HEK293 (cell line): ENCODE measurements around the gene STAT3.

Source experiments
- KLF9 ChIP-seq: fragments of 450-650 bp; formaldehyde crosslinking; IDR thresholded peaks from 2 replicates; pipeline ENCODE4 v1.5.1; 2016; ENCODE audit warnings: missing biosample characterization, missing genetic modification characterization, low read depth
- PRDM10 ChIP-seq: fragments of 450-650 bp; formaldehyde crosslinking; IDR thresholded peaks from 2 replicates; pipeline ENCODE4 v1.5.1; 2016; ENCODE audit warnings: missing biosample characterization, missing genetic modification characterization
- PRDM4 ChIP-seq: fragments of 450-650 bp; formaldehyde crosslinking; IDR thresholded peaks from 2 replicates; pipeline ENCODE4 v1.5.1; 2017; ENCODE audit warnings: missing biosample characterization, missing genetic modification characterization
- SETDB1 ChIP-seq: IDR thresholded peaks from one replicate; pipeline ENCODE4 v1.6.1; 2017; ENCODE audit warnings: mild to moderate bottlenecking, low read length, moderate library complexity, mixed read lengths; ENCODE audit not compliant: insufficient read length
- SP3 ChIP-seq: fragments of 450-650 bp; formaldehyde crosslinking; IDR thresholded peaks from 2 replicates; pipeline ENCODE4 v1.5.1; 2016; ENCODE audit warnings: missing biosample characterization, missing genetic modification characterization
- SP7 ChIP-seq: fragments of 450-650 bp; formaldehyde crosslinking; IDR thresholded peaks from 2 replicates; pipeline ENCODE4 v1.5.1; 2016; ENCODE audit warnings: missing biosample characterization, missing genetic modification characterization
- WT1 ChIP-seq: fragments of 450-650 bp; formaldehyde crosslinking; IDR thresholded peaks from 2 replicates; pipeline ENCODE4 v1.5.1; 2016; ENCODE audit warnings: missing biosample characterization, missing genetic modification characterization
- ZFP37 ChIP-seq: fragments of 450-650 bp; formaldehyde crosslinking; IDR thresholded peaks from 2 replicates; pipeline ENCODE4 v1.5.1; 2016; ENCODE audit warnings: missing biosample characterization, missing genetic modification characterization
- ZNF16 ChIP-seq: fragments of 450-650 bp; formaldehyde crosslinking; IDR thresholded peaks from 2 replicates; pipeline ENCODE4 v1.5.1; 2016; ENCODE audit warnings: low read depth, missing biosample characterization, missing genetic modification characterization
- ZNF23 ChIP-seq: fragments of 450-650 bp; formaldehyde crosslinking; IDR thresholded peaks from 2 replicates; pipeline ENCODE4 v1.5.1; 2016; ENCODE audit warnings: missing biosample characterization, missing genetic modification characterization, borderline replicate concordance
- ZNF280C ChIP-seq: fragments of 450-650 bp; formaldehyde crosslinking; IDR thresholded peaks from 2 replicates; pipeline ENCODE4 v1.5.1; 2016; ENCODE audit warnings: missing biosample characterization, missing genetic modification characterization
- ZNF324 ChIP-seq: fragments of 450-650 bp; formaldehyde crosslinking; IDR thresholded peaks from 2 replicates; pipeline ENCODE4 v1.5.1; 2016; ENCODE audit warnings: missing biosample characterization, missing genetic modification characterization
- ZNF362 ChIP-seq: fragments of 450-650 bp; formaldehyde crosslinking; IDR thresholded peaks from 2 replicates; pipeline ENCODE4 v1.5.1; 2016; ENCODE audit warnings: missing biosample characterization, missing genetic modification characterization
- ZNF398 ChIP-seq: fragments of 450-650 bp; formaldehyde crosslinking; IDR thresholded peaks from 2 replicates; pipeline ENCODE4 v1.5.1; 2017; ENCODE audit warnings: missing biosample characterization, missing genetic modification characterization
- ZNF48 ChIP-seq: fragments of 450-650 bp; formaldehyde crosslinking; IDR thresholded peaks from 2 replicates; pipeline ENCODE4 v1.5.1; 2016; ENCODE audit warnings: missing biosample characterization, missing genetic modification characterization
- ZNF521 ChIP-seq: fragments of 450-650 bp; formaldehyde crosslinking; IDR thresholded peaks from 2 replicates; pipeline ENCODE4 v1.5.1; 2017; ENCODE audit warnings: missing biosample characterization, mild to moderate bottlenecking, missing genetic modification characterization
- ZNF571 ChIP-seq: fragments of 450-650 bp; formaldehyde crosslinking; IDR thresholded peaks from 2 replicates; pipeline ENCODE4 v1.5.0; 2017; ENCODE audit warnings: missing biosample characterization, missing genetic modification characterization
- ZNF580 ChIP-seq: fragments of 450-650 bp; formaldehyde crosslinking; IDR thresholded peaks from 2 replicates; pipeline ENCODE4 v1.5.1; 2016; ENCODE audit warnings: missing biosample characterization, missing genetic modification characterization
- ZNF654 ChIP-seq: fragments of 450-650 bp; formaldehyde crosslinking; IDR thresholded peaks from 2 replicates; pipeline ENCODE4 v1.5.1; 2016; ENCODE audit warnings: low read depth, missing biosample characterization, missing genetic modification characterization
- ZNF776 ChIP-seq: fragments of 450-650 bp; formaldehyde crosslinking; IDR thresholded peaks from 2 replicates; pipeline ENCODE4 v1.5.0; 2017; ENCODE audit warnings: missing biosample characterization, missing genetic modification characterization, borderline replicate concordance
- ZNF843 ChIP-seq: fragments of 450-650 bp; formaldehyde crosslinking; IDR thresholded peaks from 2 replicates; pipeline ENCODE4 v1.5.1; 2016; ENCODE audit warnings: missing biosample characterization, missing genetic modification characterization
- ZSCAN18 ChIP-seq: fragments of 450-650 bp; formaldehyde crosslinking; IDR thresholded peaks from 2 replicates; pipeline ENCODE4 v1.5.1; 2016; ENCODE audit warnings: missing biosample characterization, missing genetic modification characterization

Gene STAT3

GRCh38 chr17:42403150-42403549 is 14.9 kb upstream of the STAT3 start (continued):
- TF ChIP-seq ZNF280C (no peak), WT1 (tag by site-specific recombination) (no peak), SP7 (tag by site-specific recombination) (no peak), ZNF521 (no peak), PRDM4 (tag by site-specific recombination) (peak; percentile 40; the same call in 1 of the 2 replicates), SETDB1 (no peak), ZSCAN18 (tag by site-specific recombination) (no peak), PRDM10 (tag by site-specific recombination) (peak; percentile 67), ZNF571 (tag by site-specific recombination) (no peak), ZNF362 (tag by site-specific recombination) (no peak), KLF9 (tag by site-specific recombination) (no peak), ZNF580 (tag by site-specific recombination) (no peak), ZNF776 (no peak), ZNF16 (tag by site-specific recombination) (peak; percentile 63; the same call in 1 of the 2 replicates), ZFP37 (tag by site-specific recombination) (no peak), SP3 (tag by site-specific recombination) (no peak), ZNF398 (tag by site-specific recombination) (no peak), ZNF48 (tag by site-specific recombination) (no peak), ZNF324 (tag by site-specific recombination) (no peak), ZNF23 (no peak), ZNF654 (tag by site-specific recombination) (peak; percentile 36), ZNF843 (no peak)
- TF ChIP-seq, all 188 proteins: peak for 8
